ENCODE data around the gene HES6.

Gene HES6

GRCh38 chr2:238233625-238234024 is 6.2 kb downstream of the HES6 start:
- DNase-seq (ENCODE audit: low read depth in 2 of 2) = no peak

- DNase-seq (ENCODE audit: low read depth in 2 of 2) = no peak
Observed at GRCh38 chr2:238231809-238232208, 8.0 kb downstream of the HES6 start.

GRCh38 chr2:238231251-238231793 is 8.5 kb downstream of the HES6 start:
- peak; percentile 69 to 75 for DNase-seq (ENCODE audit: low read depth in 2 of 2)

DNA sequence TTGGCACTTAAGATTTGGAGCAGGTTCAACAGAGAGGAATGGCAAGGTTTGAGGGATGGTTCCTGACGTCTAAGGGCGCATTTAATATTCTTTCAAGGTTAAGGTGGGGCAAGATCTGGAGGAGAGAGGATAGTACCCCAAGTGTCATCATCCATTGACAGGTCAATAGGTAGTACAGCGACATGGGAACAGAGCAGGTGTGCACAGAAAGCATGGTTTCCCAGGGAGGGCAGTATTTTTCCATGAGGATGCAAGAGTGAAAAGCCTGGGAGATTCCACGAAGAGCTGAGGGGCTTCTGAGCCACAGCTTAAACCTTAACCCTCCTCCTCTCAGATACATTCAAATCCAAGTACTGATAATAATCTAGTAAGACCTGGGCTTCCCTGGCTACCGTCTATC is 9.1 kb downstream of the HES6 start:
- DNase-seq (ENCODE audit: low read depth in 2 of 2) = no peak

GRCh38 chr2:238228700-238229099 is 11.1 kb downstream of the HES6 start:
- no peak for DNase-seq (ENCODE audit: low read depth in 2 of 2)

GRCh38 chr2:238227587-238228032 is 12.2 kb downstream of the HES6 start:
- DNase-seq (ENCODE audit: low read depth in 2 of 2) = no peak

- no peak for DNase-seq (ENCODE audit: low read depth in 2 of 2)
Observed at GRCh38 chr2:238226698-238227586, 12.9 kb downstream of the HES6 start.

DNA sequence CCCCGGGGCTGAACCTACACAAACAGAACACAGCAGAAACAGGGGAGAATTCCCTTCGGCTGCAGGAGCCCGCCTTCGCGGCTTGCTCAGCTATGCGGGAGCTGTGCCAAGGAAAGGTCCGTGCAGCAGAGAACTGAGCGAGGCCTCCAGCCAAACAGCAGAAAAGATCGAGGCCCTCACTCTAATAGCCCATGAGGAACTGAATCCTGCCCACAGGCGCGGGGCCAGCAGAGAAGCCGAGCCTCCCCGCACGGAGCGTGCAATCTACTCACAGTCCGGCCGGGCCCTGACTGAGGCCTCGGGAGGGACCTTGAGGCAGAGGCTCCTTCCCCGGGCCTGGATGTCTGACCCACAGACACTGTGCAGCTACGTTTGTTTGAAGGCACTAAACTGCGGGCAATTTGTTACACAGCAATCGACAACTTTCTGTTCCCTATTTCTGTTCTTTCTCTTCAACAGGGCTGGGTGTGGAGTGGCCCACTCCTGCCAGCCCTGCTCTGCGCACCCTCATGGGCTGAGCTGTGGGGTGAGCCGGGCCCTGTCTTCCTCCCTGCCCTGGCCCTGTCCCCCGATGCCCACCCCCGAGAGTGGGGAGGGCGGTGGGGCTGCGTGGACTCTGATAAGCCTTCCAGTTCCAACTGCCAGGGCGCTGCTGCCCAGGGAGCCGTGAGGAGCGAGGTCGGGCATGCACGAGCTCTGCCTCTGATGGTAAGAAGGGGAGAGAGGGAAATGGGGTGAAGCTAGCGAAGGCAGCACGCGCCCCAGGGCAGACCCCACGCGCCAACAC is 13.7 kb downstream of the HES6 start:
- DNase-seq (ENCODE audit: low read depth in 2 of 2) = no peak

DNA sequence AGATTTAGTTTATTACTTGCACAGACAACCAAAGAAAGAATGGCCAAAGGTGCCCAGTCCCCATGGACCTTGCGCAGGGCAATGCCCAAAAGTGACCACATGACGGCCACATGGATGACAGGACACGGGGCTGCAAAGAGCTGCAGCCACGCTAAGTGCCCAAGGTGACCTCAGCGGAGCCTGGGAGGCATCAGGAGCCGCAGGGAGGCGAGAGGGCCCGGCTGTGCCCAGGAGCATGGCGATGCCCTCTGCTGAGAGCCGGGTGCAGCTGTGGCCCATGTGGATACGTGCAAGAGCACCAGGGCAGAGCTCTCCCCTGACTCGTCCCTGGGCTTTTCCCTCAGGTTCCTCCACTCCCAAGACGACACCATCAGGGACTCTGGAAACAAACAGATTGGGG is 14.7 kb downstream of the HES6 start:
- DNase-seq (ENCODE audit: low read depth in 2 of 2) = no peak

GRCh38 chr2:238224356-238225035 is 15.3 kb downstream of the HES6 start:
- no peak for DNase-seq (ENCODE audit: low read depth in 2 of 2)

DNA sequence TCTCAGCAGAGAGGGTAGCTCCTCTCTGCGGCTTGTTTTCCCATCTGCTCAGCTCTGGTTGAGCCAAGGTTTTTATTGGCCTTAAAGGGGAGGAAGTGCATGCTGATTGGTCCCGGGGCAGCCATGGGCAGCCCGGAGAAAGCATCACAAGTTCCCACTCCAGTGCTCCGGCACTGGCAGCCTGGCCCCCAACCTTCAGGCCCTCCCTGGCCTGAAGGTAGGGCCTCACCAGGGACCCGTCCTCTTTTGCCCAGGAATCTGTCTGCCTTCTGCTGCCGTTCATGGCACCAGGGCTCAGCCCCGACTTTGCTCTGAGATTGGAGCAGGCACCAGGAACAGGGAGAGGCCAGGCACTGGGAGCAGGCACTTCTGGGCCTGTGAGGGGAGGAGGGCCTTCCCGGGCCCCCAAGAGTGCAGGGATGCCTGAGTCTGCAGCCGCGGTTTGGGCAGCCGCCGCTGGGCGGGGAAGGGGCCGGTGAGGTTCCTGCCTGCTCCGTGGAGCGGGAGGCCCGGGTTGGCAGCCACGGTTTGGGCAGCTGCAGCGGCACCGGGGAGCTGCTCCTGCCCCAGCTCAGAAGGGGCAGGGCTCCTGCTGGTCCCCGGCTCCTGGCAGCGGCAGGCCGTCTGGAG is 18.8 kb downstream of the HES6 start:
- DNase-seq (ENCODE audit: low read depth in 2 of 2) = no peak

DNA sequence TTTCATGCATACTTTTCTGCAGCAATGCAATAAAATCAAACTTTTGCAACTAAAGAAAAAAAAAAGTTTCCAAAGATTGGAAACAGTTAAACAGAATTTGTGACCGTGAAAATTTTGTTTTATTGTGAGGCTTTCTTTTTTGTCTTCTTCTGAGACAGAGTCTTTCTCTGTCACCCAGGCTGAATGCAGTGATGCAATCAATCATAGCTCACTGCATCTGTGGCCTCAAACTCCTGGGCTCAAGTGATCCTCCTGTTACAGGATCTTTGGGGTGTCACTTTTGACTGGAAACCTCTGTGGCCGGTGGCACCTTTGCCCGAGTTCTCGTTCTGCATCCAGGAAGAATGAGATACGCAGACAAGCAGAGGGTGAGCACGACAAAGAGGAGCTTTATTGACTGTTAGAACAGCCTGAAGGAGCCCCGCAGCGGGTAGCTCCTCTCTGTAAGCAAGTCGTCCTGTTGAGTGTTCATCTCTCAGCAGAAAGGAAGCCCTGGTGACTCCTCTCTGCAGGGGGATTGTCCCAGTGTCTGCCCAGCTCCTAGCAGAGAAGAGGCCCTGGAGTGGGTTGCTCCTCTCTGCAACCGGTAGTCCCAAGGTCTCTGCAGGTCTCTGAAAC is 19.5 kb downstream of the HES6 start:
- DNase-seq (ENCODE audit: low read depth in 2 of 2) = no peak

- DNase-seq (ENCODE audit: low read depth in 2 of 2) = no peak
Observed at GRCh38 chr2:238216651-238217184, 23.1 kb downstream of the HES6 start.

GRCh38 chr2:238207006-238207405 is 32.8 kb downstream of the HES6 start:
- no peak for DNase-seq (ENCODE audit: low read depth in 2 of 2)

DNA sequence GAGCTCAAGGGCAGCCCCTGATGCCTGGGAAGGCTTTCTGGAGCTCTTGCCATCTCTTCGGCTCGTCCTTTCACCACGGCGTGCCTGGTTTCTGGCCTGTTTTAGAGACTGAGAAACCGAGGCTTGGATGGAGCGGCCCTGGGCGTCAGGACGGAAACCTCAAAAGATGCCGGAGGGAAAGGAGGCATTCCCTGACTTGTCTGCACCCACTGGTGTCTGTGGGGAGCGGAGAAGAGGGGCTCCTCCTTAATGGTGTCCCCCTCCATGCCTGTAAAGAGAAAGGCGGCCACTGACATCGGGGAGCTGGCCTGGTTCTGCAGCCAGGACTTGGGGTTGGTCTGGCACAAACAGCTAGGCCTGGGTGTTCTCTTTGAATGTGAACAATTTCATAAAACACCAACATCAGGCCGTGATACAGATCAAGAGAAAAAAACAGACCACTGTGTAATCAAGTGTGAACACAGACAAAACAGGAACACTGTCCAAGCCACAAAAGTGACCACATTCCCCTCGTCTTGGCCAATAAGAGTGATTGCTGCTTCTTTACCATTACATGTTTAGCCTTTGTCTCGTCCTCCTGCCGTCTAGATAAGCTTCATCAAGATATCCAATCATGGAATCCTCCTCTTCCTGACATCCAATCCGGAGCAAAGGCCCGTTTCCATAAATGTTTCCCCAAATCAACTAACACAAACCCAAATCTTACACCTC is 35.7 kb downstream of the HES6 start:
- no peak for DNase-seq (ENCODE audit: low read depth in 2 of 2)

GRCh38 chr2:238203094-238203972 is 36.5 kb downstream of the HES6 start, which contains the start of gene ILKAP:
Gene ILKAP, minus strand, starts transcription at chr2:238203695. Its CDS starts 142 bp downstream, at chr2:238203553.
- DNase-seq (ENCODE audit: low read depth in 2 of 2) = peak; percentile 85 to 92

DNA sequence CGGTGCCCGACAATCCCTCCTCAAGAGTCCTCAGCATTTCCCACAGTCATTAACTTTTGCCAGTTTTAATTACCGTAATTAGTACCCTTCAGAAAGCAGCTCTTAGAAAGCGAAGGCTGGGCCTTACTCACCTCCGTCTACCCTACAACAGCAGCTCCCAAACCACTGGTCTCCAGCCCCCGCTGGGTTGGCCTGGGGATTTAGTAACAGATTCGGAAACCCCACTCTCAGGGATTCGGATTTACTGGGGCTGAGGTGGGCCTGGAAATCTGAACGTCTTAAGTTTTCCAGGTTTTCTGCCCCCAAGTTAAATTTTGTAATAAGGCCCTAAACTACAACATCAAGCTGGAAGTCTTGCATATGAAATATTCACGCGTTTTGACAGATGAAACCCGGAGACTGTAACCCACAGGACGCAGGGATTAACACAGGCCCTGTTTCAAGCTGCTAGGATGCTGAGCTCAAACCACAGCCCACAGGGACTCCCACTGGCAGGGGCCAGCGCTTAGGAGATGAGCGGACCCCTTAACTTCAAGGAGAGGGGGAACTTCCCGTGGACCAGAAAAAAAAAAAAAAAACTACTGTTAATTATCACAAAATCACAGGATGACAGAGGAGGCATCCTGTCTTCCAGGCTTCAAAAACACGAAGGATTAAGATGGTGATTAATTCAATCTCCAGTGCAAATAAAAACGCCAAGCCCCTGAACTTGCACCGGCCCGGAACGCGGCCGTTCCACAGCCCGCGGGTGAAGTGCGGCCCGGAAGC is 37.3 kb downstream of the HES6 start:
- DNase-seq (ENCODE audit: low read depth in 2 of 2) = no peak

- no peak for DNase-seq (ENCODE audit: low read depth in 2 of 2)
Observed at GRCh38 chr2:238190445-238190844, 49.4 kb downstream of the HES6 start.
